SK-N-SH treated with all-trans-retinoic acid at 6 μM for 48 hours (cell line): ENCODE results near the gene POLR3B.

ENCODE experiments used
- ATAC-seq: fragments of 200-7000 bp; cut with Tn5 transposase; 3 replicates; pipeline ENCODE4 v1.9.1; 2020; ENCODE audit warnings: mild to moderate bottlenecking, moderate library complexity
- ARNTL ChIP-seq: fragments of 450-650 bp; formaldehyde crosslinking; IDR thresholded peaks from 2 replicates; pipeline ENCODE4 v1.5.0; 2020; ENCODE audit warnings: low read depth, mild to moderate bottlenecking, moderate library complexity, borderline replicate concordance
- BACH2 ChIP-seq: fragments of 250-450 bp; sonication (Bioruptor Pico); IDR thresholded peaks from 2 replicates; pipeline ENCODE4 v1.9.0; 2021; ENCODE audit warnings: mild to moderate bottlenecking, borderline replicate concordance
- CREB5 ChIP-seq: fragments of 250-450 bp; sonication (Bioruptor Pico); IDR thresholded peaks from 2 replicates; pipeline ENCODE4 v1.5.1; 2020; ENCODE audit warnings: low read depth, mild to moderate bottlenecking, moderate library complexity
- ESRRG ChIP-seq: fragments of 250-450 bp; sonication (Bioruptor Pico); IDR thresholded peaks from 2 replicates; pipeline ENCODE4 v1.6.1; 2021; ENCODE audit warnings: mild to moderate bottlenecking
- GLIS3 ChIP-seq: fragments of 250-450 bp; sonication (Bioruptor Pico); IDR thresholded peaks from 2 replicates; pipeline ENCODE4 v1.5.0; 2020; ENCODE audit warnings: mild to moderate bottlenecking, moderate library complexity
- ISL1 ChIP-seq: fragments of 250-450 bp; sonication (Bioruptor Pico); IDR thresholded peaks from 2 replicates; pipeline ENCODE4 v2.1.2; 2022; ENCODE audit warnings: mild to moderate bottlenecking, moderate library complexity
- OSR1 ChIP-seq: fragments of 250-450 bp; sonication (Bioruptor Pico); IDR thresholded peaks from 2 replicates; pipeline ENCODE4 v1.8.0; 2022; ENCODE audit warnings: moderate library complexity, mild to moderate bottlenecking, inconsistent platforms
- POU6F1 ChIP-seq: fragments of 250-450 bp; sonication (Bioruptor Pico); IDR thresholded peaks from 2 replicates; pipeline ENCODE4 v1.8.0; 2021; ENCODE audit warnings: low read depth, mild to moderate bottlenecking, moderate library complexity, borderline replicate concordance
- RARB ChIP-seq: fragments of 250-450 bp; sonication (Bioruptor Pico); IDR thresholded peaks from 2 replicates; pipeline ENCODE4 v1.8.0; 2021; ENCODE audit warnings: mild to moderate bottlenecking, moderate library complexity
- SNAI2 ChIP-seq: fragments of 250-450 bp; sonication (Bioruptor Pico); IDR thresholded peaks from 2 replicates; pipeline ENCODE4 v1.5.0; 2020; ENCODE audit warnings: mild to moderate bottlenecking, moderate library complexity
- TCF4 ChIP-seq: fragments of 250-450 bp; sonication (Bioruptor Pico); IDR thresholded peaks from 2 replicates; pipeline ENCODE4 v1.8.0; 2021; ENCODE audit warnings: mild to moderate bottlenecking, moderate library complexity, borderline replicate concordance
- TOX ChIP-seq: fragments of 250-450 bp; sonication (Bioruptor Pico); IDR thresholded peaks from 2 replicates; pipeline ENCODE4 v1.8.0; 2021; ENCODE audit warnings: mild to moderate bottlenecking, moderate library complexity, borderline replicate concordance
- TSHZ2 ChIP-seq: fragments of 250-450 bp; sonication (Bioruptor Pico); IDR thresholded peaks from 2 replicates; pipeline ENCODE4 v1.5.0; 2020; ENCODE audit warnings: mild to moderate bottlenecking, moderate library complexity
- ZC3H10 ChIP-seq: fragments of 250-450 bp; sonication (Bioruptor Pico); IDR thresholded peaks from 2 replicates; pipeline ENCODE4 v1.5.1; 2021; ENCODE audit warnings: mild to moderate bottlenecking, moderate library complexity
- ZFP3 ChIP-seq: fragments of 250-450 bp; sonication (Bioruptor Pico); IDR thresholded peaks from 2 replicates; pipeline ENCODE4 v1.5.0; 2020; ENCODE audit warnings: mild to moderate bottlenecking, moderate library complexity
- ZFP30 ChIP-seq: fragments of 450-650 bp; formaldehyde crosslinking; IDR thresholded peaks from 2 replicates; pipeline ENCODE4 v1.5.0; 2022; ENCODE audit warnings: mild to moderate bottlenecking, moderate library complexity
- ZNF565 ChIP-seq: fragments of 450-650 bp; formaldehyde crosslinking; conservative IDR thresholded peaks from 2 replicates; pipeline ENCODE4 v1.5.0; 2020; ENCODE audit warnings: low read depth, mild to moderate bottlenecking, moderate library complexity
- ZNF70 ChIP-seq: fragments of 450-650 bp; formaldehyde crosslinking; IDR thresholded peaks from 2 replicates; pipeline ENCODE4 v1.5.0; 2020; ENCODE audit warnings: mild to moderate bottlenecking, moderate library complexity
- ZNF8 ChIP-seq: fragments of 450-650 bp; formaldehyde crosslinking; IDR thresholded peaks from 2 replicates; pipeline ENCODE4 v1.5.0; 2020; ENCODE audit warnings: mild to moderate bottlenecking, moderate library complexity
- TF ChIP-seq, protein P1 (sequence below): fragments of 250-450 bp; sonication (Bioruptor Pico); IDR thresholded peaks from 2 replicates; pipeline ENCODE4 v1.8.0; 2020; ENCODE audit warnings: mild to moderate bottlenecking, moderate library complexity, borderline replicate concordance

The POLR3B gene

DNA sequence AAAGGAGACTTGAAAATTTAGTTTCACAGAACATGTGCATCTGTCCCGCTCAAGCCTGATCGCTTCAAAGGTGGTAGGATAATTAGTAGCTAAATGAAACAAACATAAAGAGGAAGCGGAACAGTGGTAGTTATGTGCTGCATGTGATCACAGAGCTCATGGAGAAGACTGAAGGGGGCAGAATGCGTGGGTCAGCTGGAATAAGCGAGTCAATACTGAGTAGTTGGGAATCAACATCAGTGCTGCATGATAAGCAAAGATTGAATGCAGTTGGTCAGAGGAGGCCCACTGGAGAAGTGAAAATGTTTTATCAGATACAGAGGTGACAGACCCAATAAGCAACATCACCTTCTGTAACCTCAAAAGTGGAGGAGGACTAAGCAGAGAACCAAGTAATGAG is 130.1 kb downstream of the POLR3B start:
- ATAC-seq: no peak
- TF ChIP-seq TOX (CRISPR knock-in tag) (no peak), ZC3H10 (CRISPR knock-in tag) (no peak), TSHZ2 (CRISPR knock-in tag) (no peak), ARNTL (no peak), ZFP30 (CRISPR knock-in tag) (no peak)
- TF ChIP-seq, protein P1, sequence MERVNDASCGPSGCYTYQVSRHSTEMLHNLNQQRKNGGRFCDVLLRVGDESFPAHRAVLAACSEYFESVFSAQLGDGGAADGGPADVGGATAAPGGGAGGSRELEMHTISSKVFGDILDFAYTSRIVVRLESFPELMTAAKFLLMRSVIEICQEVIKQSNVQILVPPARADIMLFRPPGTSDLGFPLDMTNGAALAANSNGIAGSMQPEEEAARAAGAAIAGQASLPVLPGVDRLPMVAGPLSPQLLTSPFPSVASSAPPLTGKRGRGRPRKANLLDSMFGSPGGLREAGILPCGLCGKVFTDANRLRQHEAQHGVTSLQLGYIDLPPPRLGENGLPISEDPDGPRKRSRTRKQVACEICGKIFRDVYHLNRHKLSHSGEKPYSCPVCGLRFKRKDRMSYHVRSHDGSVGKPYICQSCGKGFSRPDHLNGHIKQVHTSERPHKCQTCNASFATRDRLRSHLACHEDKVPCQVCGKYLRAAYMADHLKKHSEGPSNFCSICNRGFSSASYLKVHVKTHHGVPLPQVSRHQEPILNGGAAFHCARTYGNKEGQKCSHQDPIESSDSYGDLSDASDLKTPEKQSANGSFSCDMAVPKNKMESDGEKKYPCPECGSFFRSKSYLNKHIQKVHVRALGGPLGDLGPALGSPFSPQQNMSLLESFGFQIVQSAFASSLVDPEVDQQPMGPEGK (CRISPR knock-in tag): no peak

GRCh38 chr12:106488884-106489283 is 131.3 kb downstream of the POLR3B start:
- TF ChIP-seq TSHZ2 (CRISPR knock-in tag) (no peak), BACH2 (CRISPR knock-in tag) (no peak), ZNF70 (CRISPR knock-in tag) (no peak), OSR1 (CRISPR knock-in tag) (no peak), GLIS3 (CRISPR knock-in tag) (no peak), SNAI2 (CRISPR knock-in tag) (no peak), ZFP30 (CRISPR knock-in tag) (no peak), POU6F1 (no peak), TOX (CRISPR knock-in tag) (no peak), ZNF565 (no peak), ZC3H10 (CRISPR knock-in tag) (no peak), TCF4 (CRISPR knock-in tag) (no peak), ZNF8 (CRISPR knock-in tag) (no peak), CREB5 (no peak), RARB (CRISPR knock-in tag) (no peak), ESRRG (no peak), ISL1 (CRISPR knock-in tag) (no peak), ZFP3 (CRISPR knock-in tag) (no peak), ARNTL (no peak)
- TF ChIP-seq, protein P1 (CRISPR knock-in tag): no peak
- ATAC-seq: no peak
